ENCODE data around the gene NEFH.

NEFH gene

DNA sequence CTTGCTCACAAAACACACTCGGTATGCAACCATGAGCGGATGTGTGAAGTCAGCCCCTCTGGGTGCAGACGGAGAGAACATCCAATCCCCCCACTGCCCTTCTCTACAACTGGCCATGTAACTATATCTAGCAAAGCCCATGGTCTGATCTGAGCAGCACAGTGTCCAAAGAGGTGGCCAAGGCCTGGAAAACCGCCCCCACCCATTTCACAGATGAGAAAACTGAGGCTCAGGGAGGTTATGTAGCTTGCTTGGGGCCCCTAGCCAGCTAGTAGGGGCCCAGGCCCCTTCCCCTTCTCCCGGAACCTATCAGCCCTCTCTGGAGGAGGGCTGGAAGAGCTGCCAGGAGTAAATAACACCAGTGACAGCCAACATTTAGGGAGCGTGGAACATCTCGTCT is 15.4 kb upstream of the NEFH start:
- FAIRE-seq (no peak), DNase-seq (ENCODE audit: insufficient read length, low spot score) (no peak)
- TF ChIP-seq, protein P1, sequence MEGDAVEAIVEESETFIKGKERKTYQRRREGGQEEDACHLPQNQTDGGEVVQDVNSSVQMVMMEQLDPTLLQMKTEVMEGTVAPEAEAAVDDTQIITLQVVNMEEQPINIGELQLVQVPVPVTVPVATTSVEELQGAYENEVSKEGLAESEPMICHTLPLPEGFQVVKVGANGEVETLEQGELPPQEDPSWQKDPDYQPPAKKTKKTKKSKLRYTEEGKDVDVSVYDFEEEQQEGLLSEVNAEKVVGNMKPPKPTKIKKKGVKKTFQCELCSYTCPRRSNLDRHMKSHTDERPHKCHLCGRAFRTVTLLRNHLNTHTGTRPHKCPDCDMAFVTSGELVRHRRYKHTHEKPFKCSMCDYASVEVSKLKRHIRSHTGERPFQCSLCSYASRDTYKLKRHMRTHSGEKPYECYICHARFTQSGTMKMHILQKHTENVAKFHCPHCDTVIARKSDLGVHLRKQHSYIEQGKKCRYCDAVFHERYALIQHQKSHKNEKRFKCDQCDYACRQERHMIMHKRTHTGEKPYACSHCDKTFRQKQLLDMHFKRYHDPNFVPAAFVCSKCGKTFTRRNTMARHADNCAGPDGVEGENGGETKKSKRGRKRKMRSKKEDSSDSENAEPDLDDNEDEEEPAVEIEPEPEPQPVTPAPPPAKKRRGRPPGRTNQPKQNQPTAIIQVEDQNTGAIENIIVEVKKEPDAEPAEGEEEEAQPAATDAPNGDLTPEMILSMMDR (IDR thresholded peaks at IDR 0.05; ENCODE audit: insufficient read depth, missing control alignments): no peak

DNA sequence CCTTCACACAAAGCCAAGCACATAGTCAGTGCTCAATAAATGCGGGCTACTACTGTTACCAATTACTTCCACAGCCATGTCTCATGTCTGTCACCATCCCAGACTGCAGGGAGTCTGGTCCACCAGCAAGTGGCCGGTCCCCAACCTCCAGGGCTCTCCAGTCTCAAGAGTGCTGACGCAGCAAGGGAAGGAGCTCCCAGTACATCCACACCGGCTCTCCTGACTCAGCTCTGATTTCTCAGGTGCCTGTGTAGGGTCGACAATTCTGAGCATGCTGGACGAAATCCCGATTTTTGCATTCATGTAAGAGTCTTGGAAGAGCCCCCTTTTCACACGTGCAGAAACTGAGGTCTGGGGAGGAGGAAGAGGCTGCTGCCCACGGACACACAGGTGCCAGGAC is 10.3 kb upstream of the NEFH start:
- FAIRE-seq (no peak), DNase-seq (ENCODE audit: insufficient read length, low spot score) (no peak)
- TF ChIP-seq, protein P1 (IDR thresholded peaks at IDR 0.05; ENCODE audit: insufficient read depth, missing control alignments): no peak

DNA sequence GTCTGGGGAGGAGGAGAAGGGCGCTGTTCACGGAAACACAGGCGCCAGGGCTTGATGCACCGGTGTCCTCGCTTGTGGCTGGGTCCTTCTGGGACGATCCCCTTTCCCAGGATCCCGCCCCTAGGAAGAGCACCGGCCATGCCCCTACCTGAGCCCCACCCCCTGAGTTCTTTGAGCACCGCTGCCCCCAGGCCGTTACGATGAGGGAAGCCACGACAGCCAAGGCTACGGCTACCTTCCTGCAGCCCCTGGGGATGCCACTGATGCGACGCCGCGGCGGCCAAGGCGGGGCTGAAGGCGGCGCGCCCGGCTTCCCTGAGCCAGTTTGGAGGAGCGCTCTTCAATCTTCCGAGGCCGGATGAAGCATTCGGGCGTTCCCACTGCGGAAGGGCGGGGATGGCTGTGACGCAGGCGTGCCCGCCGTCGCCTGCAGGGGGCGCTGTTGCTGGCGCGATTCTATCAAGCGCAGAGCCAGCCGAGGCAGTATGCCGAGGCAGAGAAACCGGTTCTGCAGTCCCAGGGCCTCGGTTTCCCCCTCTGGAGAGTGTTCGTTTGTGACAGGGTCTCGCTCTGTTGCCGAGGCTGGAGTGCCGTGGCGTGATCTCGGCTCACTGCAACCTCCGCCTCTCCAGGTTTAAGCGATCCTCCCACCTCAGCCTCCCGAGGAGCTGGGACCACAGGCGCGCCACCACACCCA is 9.7 kb upstream of the NEFH start:
- no peak for FAIRE-seq
- TF ChIP-seq, protein P1 (IDR thresholded peaks at IDR 0.05; ENCODE audit: insufficient read depth, missing control alignments): peak; percentile 36
- DNase-seq (ENCODE audit: insufficient read length, low spot score): no peak

DNA sequence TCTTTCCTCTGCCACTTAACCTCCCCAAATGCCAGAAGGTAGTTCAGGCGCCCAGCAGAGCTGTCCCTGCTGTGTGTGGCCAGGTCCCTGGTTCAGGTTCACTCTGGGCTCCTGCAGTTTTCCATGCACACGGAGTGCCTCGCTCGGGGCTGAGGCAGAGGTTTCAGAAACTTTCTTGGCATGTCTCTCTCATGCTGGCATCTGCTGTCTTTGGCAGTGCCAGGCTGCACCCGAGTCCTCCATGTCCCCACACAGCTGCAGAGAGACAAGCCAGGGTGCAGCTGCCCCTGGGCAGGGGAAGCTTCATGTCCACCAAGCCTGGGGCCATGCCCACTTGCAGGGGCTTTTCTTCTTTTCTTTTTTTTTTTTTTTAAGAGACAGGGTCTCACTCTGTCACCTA is 7.0 kb upstream of the NEFH start:
- TF ChIP-seq, protein P1 (IDR thresholded peaks at IDR 0.05; ENCODE audit: insufficient read depth, missing control alignments): no peak
- FAIRE-seq (no peak), DNase-seq (ENCODE audit: insufficient read length, low spot score) (no peak)

DNA sequence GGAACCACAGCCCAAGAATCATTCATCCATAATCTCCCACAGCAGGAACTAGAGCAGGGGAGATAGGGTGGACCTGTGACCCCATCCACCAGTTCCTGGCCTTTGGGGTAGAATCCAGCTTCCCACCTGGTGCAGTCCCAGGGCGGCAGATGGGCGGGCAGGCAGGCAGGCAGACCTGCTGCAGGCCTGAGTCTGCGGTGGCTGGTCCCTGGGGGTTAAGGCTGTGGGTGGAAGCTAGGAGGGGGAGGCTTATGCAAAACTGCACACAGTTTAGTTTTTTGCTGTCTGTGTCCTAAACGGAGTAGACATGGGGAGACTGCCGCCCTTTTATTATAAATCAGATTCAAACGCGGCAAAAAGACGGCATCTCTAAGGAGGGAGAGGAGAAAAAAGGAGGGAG is 4.5 kb upstream of the NEFH start:
- FAIRE-seq (no peak), DNase-seq (ENCODE audit: insufficient read length, low spot score) (no peak)
- TF ChIP-seq, protein P1 (IDR thresholded peaks at IDR 0.05; ENCODE audit: insufficient read depth, missing control alignments): no peak

DNA sequence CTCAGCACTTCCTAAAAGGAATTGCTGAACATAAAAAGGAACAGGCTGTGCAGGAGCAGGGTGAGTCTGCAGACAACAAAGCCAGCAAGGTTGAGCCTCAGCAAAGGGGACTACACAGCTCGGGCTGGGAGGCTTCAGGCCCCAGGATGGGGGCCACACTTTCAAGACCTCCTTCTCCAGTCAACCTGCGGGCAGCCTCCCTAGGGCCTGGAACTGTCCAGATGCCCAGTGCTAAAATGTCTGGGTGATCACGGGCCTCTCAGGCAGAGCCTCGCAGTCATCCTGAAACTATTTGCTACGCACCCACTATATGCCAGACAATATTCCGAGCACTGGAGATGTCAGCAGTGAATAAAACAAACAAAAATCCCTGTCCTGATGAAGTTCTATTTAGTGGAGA is 3.9 kb upstream of the NEFH start:
- no peak for FAIRE-seq
- TF ChIP-seq, protein P1 (IDR thresholded peaks at IDR 0.05; ENCODE audit: insufficient read depth, missing control alignments): no peak
- DNase-seq (ENCODE audit: insufficient read length, low spot score): no peak

DNA sequence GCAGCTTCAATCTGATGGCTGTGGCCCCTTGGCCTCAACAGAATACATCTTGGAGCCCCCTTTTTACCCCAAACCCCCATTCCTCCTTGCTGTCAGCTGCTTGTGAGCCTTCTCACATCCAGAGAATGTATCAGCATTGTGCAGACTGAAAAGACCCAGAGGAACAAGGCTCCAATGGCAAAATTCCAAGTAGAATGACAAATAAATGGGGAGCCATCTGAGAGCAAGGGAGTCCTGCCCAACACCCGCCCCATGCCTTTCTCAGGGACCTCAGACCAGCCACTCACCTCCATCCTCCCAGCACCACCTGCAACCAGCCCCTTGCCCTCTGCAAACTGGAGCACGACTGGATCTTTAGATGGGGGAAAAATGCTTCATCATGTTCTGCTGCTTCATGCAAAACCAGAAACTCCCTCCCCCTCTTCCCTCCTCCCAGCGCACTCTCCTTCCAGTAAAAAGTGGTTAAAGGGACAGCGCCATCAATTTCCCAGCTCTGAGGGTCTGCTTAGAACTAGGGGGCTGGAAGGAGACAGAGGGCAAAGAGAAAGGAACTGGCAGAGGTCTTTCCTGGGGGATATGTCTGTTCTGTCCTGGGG is 2.2 kb upstream of the NEFH start:
- DNase-seq (ENCODE audit: insufficient read length, low spot score): no peak

More for the DNA sequence above, 2.2 kb upstream of the NEFH start:
- TF ChIP-seq, protein P1 (IDR thresholded peaks at IDR 0.05; ENCODE audit: insufficient read depth, missing control alignments): no peak
- FAIRE-seq: no peak

All from D721Med (cell line).